PC-3 (cell line): Measurements from ENCODE around the gene IKZF1.

Experiments used
- CTCF ChIP-seq: fragments of 300-600 bp; sonication (generic); conservative IDR thresholded peaks from 2 replicates; pipeline ENCODE4 v1.5.1; 2017; ENCODE audit warnings: antibody characterized with exemption, low read depth, mild to moderate bottlenecking, low read length
- EZH2 ChIP-seq: fragments of 300-600 bp; sonication (generic); IDR thresholded peaks from one replicate; pipeline ENCODE4 v1.6.1; 2017; ENCODE audit warnings: antibody characterized with exemption, mild to moderate bottlenecking, low read length; ENCODE audit not compliant: unreplicated experiment
- EZH2phosphoT487 ChIP-seq: fragments of 300-600 bp; sonication (generic); IDR thresholded peaks from 2 replicates; pipeline ENCODE4 v1.6.1; 2018; ENCODE audit warnings: mild to moderate bottlenecking, antibody characterized with exemption, low read length, borderline replicate concordance

GRCh38 chr7:50329775-50330174 lies 25.3 kb downstream of the IKZF1 start:
- no peak for TF ChIP-seq CTCF
- TF ChIP-seq EZH2phosphoT487: no peak
- no peak for TF ChIP-seq EZH2
